ENCODE measurements around the gene MYOC.
"Not testable (repeated sequence)": the region's sequence is repeated elsewhere in the genome, so short reads cannot be mapped to it uniquely, and the experiment has no call there.

The MYOC gene

DNA sequence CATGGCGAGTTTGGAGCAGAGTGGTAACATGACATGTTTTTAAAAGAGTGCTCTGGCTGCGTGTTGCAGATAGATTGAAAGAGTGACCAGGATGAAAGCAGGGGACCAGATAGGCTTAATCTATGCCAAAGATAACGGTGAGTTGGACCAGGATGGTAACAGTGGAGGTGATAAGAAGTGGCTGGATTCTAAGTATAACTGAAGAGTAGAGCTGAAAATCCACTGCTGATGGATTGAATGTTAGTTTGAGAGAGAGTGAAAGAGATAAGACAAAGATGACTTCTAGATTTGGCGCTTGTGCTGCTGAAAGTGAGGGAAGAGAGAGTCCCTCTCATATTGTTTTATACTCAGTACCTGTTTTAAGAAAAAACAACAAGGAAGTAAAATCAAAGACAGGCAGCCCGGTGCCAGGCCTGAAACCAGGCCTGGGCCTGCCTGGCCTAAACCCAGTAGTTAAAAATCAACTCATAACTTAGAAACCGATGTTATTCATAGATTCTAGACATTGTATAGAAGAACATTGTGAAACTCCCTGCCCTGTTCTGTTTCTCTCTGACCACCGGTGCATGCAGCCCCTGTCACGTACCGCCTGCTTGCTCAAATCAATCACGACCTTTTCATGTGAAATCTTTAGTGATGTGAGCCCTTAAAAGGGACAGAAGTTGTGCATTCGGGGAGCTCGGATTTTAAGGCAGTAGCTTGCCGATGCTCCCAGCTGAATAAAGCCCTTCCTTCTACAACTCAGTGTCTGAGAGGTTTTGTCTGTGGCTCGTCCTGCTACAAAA is 37.2 kb downstream of the MYOC start:
- in situ Hi-C loops (cut with MboI; ENCODE audit: low sequenced_read_pairs): not testable (repeated sequence)

GRCh38 chr1:171613282-171613681 is 39.2 kb downstream of the MYOC start:
- in situ Hi-C loops (cut with MboI; ENCODE audit: low sequenced_read_pairs): no loop called here

- in situ Hi-C loops (cut with MboI; ENCODE audit: low sequenced_read_pairs): no loop called here
Observed at GRCh38 chr1:171611306-171611705, 41.2 kb downstream of the MYOC start.

GRCh38 chr1:171610385-171610784 is 42.1 kb downstream of the MYOC start:
- in situ Hi-C loops (cut with MboI; ENCODE audit: low sequenced_read_pairs): no loop called here

DNA sequence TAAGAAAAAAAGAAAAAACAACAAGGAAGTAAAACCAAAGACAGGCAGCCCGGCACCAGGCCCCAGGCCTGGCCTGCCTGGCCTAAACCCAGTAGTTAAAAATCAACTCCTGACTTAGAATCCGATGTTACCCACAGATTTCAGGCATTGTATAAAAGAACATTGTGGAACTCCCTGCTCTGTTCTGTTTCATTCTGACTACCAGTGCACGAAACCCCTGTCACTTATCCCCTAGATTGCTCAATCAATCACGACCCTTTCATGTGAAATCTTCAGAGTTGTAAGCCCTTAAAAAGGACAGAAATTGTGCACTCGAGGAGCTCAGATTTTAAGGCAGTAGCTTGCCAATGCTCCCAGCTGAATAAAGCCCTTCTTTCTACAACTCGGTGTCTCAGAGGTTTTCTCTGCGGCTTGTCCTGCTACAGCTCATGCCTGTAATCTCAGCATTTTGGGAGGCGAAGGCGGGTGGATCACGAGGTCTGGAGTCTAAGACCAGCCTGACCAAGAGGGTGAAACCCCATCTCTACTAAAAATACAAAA is 46.0 kb downstream of the MYOC start:
- in situ Hi-C loops (cut with MboI; ENCODE audit: low sequenced_read_pairs): no loop called here

DNA sequence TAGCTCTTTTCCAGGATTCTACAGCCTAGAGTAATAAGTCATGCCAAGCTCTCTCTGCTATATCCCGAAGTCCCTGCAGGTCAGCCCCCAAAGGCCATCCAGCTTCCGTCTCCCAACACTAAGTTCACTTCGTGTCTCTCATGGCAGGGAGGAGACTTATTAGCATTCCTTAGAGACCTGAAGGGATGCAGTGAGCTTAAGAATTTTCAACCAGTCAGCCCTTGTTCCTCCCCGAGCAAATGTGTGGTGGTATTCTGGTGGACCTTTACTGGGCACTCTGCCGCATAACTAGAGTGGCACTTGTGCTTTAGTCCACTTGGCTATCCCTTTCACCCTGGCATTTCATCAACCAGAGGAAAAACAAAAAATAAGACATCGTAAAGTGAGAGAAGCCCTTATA is 49.4 kb downstream of the MYOC start:
- in situ Hi-C loops (cut with MboI; ENCODE audit: low sequenced_read_pairs): not testable (repeated sequence)

DNA sequence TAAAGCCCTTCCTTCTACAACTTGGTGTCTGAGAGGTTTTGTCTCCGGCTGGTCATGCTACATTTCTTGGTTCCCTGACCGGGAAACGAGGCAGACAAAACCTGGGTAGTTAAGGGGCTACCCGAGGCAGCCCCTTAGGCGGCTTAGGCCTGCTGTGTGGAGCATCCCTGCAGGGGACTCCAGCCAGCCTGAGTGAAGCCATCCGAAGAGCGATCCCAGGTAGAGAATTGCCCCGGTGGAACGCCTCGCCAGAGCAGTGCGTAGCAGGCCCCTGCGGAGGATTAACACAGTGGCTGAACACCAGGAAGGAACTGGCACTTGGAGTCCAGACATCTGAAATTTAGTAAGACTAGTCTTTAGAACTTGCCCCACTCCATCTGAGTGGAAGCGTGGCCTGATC is 51.6 kb downstream of the MYOC start:
- in situ Hi-C loops (cut with MboI; ENCODE audit: low sequenced_read_pairs): no loop called here

GRCh38 chr1:171600310-171600709 is 52.2 kb downstream of the MYOC start:
- in situ Hi-C loops (cut with MboI; ENCODE audit: low sequenced_read_pairs): not testable (repeated sequence)

DNA sequence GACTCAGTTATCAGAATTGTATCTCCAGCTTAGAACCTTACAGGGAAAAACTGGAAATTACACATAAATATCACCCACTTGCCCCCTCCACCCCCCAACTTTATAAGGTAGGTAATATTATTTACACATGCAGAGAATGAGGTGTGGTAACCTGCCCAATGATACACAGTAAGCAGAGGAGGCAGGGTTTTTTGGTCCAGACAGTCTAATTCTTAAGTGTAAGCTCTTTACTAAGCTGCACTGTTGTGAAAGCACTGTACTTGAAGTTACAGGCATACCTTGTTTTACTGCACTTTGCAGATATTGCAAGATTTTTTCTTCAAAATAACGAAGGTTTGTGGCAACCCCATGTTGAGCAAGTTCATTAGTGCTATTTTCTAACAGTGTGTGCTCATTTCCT is 55.3 kb downstream of the MYOC start:
- in situ Hi-C loops (cut with MboI; ENCODE audit: low sequenced_read_pairs): no loop called here

DNA sequence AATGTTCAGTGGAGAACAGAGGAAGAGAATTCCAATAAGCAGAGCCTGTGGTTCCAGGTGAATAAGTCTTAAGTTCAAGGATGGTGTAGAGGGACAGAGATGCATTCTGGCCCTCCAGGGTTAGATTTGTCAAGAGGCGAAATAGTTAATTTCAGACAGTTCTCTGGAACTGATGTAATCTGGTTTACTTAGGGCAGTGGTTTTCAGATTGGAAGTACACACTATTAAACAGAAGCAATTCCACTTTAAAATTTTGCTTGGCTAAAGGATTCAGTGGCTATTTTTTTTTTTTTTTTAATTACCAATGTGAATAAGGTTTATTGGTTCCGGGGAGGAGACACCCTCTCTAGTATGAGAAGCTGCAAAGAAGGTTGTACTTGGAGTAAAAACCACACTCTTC is 55.8 kb downstream of the MYOC start:
- in situ Hi-C loops (cut with MboI; ENCODE audit: low sequenced_read_pairs): no loop called here

- in situ Hi-C loops (cut with MboI; ENCODE audit: low sequenced_read_pairs): no loop called here
Observed at GRCh38 chr1:171596119-171596518, 56.4 kb downstream of the MYOC start.

- in situ Hi-C loops (cut with MboI; ENCODE audit: low sequenced_read_pairs): no loop called here
Observed at GRCh38 chr1:171595324-171595723, 57.2 kb downstream of the MYOC start.

GRCh38 chr1:171590022-171590421 is 62.5 kb downstream of the MYOC start:
- in situ Hi-C loops (cut with MboI; ENCODE audit: low sequenced_read_pairs): no loop called here

DNA sequence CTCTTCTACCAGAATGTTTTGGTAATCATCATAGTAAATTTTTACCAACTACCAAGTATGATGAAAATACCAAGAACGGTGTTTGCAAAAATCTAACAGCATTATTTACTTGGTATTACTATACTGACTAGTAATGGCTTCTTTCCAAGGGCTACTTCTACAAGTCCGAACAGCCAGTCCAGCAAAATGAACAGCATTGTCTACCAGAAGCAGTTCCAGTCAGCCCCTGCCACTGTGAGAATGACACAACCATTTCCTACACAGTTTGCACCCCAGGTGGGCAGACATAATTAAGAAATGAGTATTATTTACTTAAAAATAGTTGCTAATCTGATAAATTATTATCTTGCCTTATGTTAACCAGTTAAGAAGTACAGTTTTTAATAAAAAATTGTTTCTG is 64.3 kb downstream of the MYOC start:
- in situ Hi-C loops (cut with MboI; ENCODE audit: low sequenced_read_pairs): no loop called here

GRCh38 chr1:171585715-171586114 is 66.8 kb downstream of the MYOC start:
- in situ Hi-C loops (cut with MboI; ENCODE audit: low sequenced_read_pairs): no loop called here
